HG02852 (cell line): ENCODE results near the gene ATG10.
A peak's percentile ranks its signal among the peaks of the same experiment; 100 is the strongest.
"Not testable (repeated sequence)": the region's sequence is repeated elsewhere in the genome, so short reads cannot be mapped to it uniquely, and the experiment has no call there.

Source experiments
- ATAC-seq: cut with Tn5 transposase; IDR thresholded peaks from one replicate; pipeline ENCODE4 v1.9.1; 2021; ENCODE audit warnings: mild to moderate bottlenecking, moderate library complexity; ENCODE audit not compliant: unreplicated experiment

The ATG10 gene

DNA sequence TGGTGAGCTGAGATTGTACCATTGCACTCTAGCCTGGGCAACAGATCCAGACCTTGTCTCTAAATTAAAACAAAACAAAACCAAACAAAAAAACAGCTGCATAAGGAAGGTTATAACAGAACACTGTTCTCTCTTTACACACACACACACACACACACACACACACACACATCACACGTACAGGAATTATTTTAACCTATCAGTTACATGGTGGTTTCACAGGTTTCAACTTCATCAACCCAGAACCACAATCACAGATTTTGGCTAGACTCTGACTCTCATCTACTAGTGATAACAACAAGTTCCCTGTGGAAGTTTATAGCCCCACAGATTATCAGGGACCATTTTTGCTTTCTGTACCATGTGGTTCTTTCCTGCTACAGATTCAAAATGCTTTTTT lies 246.1 kb downstream of the ATG10 start:
- ATAC-seq: no peak

DNA sequence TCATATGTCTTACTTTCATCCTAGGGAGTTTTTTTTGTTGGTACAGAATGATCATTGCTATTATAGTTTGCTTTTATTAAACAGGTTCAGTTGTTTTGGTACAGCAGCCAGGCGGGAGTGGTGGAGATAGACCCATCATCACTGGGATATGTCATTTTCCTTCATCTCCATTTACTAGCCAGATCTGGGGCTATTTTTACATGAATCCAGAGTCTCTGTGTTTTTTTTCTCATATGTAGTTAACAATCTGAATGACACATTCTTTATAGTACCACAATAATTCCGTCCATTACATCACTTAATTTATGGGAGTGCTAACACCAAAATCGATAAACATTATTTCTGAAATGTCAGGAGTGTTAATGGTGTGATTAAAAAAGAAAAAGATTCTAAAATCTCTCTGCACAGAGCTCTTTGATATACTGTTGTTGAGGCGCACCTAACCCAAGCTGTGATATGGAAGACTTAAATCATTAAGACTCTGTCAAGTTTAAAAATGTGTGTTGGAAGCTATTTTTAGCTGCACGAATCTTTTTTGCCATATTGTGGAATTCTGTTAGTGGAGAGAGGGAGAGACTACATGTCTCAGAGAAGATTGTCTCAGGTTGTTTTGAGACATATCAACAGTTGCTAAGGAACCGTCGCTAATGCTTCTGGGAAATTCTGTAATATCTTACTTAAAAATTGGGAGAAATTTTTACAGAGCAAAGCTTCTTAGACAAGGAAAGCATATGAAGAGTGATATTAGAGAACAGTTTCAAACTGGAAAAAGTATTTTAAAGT lies 246.7 kb downstream of the ATG10 start:
- no peak for ATAC-seq

DNA sequence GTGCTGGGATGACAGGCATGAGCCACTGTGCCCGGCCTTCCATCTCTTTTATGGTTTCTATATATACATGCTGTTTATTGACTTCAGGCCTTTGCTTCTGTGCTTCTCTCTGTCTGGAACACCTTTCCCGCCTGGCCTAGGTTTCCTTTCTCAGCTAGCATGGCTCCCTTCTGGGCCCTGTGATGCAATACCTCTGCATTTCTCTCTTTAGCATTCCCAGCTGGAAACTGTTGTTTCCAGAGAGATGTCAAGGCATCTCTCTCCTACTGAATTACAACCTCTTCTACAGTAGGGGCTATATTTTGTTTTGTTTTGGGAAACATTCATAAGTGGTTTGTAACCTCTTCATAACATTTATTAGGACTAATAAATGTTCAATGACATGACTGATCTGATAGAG lies 249.2 kb downstream of the ATG10 start:
- ATAC-seq: no peak

DNA sequence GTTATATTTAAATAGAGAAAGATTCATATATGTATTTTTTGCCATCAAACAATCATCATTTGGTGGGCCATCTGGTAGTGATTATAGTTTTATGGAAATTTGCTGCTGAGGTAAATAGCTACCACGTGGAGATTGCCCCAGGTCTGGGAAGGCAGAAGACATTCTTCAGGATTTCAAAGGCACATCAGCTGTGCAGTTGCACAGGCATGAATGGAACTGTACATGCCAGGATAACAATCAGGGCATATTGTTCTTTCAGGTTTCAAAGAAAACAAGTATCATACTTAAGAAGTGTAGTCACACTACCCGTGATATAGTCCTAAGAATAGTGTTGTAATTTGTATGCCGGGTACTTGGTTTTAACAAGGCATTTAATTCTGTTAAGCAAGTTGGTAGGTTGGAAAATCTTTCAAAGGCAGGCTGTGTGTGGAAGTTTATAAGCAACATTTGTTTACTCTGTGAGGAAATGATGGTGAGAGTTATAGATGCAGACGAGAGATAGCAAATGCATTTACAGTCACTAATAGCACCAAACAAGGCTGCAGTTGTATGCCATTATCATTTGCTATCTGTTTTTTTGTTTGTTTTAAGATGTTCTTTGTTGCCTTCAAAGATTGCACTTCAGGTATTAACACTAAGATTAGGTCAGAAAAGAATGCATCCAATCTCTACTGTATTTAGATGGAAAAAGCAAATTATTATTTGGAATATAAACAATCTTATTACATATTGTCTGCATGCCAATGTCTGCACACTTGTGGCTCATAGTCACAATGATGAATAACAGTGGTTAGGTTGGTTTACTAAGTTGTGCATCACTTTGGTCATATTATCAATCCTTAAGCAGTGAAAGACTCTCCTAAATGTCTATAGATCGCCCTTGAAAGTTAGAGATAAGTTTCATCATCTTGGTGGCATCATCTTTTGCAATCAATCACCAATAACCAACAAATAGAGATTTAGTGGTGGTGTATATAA lies 251.1 kb downstream of the ATG10 start:
- ATAC-seq: no peak

DNA sequence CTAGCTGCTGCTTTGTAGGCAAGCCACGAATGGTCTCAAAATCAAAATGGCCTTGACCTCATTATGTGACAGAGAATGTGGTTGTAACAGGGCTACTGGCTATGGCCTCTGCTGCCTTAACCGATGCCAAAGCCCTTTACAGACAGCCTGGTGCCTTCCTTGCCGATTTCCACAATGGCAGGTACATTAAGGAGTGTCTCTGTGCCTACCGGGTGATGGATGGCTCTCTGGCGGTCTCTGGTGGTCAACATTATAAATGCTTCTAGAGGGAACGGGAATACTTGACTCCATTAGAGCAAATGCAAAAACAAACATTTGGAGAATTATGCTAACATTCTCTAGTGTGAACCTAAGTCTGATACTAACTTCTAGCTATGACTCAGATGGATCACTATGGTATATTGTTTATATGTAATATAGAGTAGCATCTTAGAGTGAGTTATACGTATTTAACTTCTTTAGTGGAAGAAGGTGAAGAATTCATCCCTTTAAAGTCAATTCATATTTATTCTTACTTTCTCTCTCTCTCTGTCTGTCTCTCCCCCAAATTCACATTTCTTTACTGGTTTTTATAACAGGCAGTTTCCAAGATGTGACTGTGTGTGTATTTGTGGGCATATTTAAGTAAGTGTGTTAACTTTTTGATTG lies 253.8 kb downstream of the ATG10 start:
- peak; percentile 88 for ATAC-seq

DNA sequence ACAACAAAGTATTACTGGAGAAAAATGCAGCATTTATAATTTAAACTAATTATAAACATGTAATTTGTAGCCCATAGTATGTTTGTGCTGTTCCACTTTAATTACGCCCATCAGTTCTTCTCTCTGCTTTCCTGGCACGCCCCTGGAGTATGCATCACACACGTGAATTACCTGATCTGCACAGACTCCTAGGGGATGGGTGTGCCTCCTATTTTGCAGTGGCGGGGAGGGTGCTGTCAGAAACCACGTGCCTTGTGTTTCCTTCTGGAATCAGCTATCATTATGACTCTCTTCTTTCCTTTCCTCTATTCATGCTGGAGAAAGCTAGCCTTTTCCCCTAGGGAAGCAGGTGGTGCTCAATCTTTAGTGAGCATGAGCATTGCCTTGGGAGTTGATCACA lies 263.1 kb downstream of the ATG10 start:
- ATAC-seq: no peak

DNA sequence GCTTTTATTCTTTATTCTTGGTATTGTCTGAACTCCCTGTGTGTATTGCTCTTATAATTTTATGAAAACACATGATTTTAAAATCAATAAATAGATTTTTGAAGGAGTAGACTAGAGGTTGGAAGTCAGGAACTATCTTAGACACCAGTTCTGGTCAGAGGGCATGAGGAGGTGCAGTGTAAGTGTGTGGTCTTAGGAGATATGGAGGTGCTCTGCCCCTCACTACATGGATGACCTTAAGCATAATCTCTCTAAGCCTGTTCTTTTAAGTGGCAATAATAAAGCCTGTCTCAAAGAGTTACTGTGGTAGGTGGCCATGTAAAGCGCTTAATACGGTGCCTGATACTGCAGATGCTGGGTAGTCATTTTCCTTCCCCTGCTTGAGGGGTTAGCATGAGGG lies 272.3 kb downstream of the ATG10 start:
- no peak for ATAC-seq

DNA sequence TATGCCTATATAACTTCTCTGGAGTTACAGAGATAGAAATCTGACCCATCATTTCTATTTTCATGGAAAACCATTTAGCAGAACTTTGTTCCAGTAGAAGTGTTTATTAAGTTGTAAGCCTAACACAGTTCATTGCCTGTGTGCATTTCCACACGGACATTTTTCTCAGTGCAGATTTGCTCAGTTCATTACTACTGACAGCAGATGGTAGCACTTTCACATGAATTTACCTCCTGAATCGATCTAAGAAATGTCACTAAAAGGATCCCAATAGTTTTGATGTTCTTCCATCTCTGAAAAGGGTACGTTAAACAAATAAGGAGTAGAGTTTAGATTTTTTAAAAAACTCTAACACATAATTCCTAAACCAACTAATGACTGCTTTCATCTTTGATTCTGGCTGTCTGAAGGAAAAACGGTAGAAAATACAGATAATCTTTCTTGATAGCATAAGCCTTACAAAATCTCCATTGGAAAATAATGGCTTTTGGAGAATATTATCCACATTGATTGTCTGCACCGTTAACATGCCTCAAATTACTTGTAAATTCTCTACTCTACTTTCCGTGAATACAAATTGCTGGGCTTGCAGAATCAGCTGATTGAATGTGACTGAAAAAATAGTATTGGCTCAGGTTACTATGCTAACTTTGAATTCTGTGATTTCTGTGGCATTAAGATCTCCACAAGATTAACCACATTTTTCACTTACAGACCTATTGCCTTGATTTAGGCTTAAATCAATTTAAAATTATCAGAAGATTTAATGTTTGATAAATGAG lies 273.2 kb downstream of the ATG10 start:
- no peak for ATAC-seq

DNA sequence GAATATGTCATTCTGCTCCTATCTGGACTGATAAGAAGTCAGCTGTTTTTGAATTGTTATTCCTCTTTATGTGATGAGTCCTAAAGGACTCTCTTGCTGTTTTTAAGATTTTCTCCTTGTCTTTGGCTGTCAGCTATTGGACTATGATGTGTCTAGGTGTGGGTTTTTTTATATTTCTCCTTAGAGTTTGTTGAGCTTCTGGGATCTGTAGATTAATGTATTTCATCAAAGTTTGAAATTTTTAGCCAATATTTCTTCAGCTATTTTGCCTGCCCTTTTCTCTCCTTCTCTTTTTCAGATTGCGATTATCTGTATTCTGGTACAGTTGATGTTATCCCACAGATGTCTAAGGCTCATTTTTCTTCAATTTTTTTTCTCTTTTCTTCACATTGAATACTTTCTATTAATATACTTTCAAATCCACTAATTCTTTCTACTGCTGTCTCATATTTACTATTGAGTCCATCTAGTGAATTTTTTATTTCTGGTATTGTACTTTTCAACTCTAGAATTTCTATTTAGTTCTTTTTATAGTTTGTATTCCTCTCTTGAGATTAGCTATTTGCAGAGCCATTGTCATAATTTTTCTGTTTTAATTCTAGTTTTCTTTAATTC lies 275.2 kb downstream of the ATG10 start:
- no peak for ATAC-seq

DNA sequence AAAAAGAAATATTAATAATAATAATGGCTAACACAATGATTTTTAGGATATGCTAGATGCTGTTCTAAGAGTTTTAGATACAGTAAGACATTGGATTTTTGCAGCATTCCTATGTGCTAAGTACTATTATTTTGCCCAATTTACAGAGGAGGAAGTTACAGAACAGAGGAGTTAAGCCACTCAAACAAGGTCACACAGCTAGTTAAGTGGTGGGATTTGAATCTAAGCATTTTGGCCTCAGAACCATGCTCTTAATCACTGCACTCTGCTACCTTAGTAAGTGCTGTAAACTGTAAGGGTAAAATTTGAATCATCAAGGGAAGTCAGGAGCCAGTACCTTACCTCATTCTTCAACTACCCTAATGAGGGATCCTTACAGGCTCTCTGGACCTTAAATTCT lies 280.9 kb downstream of the ATG10 start:
- no peak for ATAC-seq

DNA sequence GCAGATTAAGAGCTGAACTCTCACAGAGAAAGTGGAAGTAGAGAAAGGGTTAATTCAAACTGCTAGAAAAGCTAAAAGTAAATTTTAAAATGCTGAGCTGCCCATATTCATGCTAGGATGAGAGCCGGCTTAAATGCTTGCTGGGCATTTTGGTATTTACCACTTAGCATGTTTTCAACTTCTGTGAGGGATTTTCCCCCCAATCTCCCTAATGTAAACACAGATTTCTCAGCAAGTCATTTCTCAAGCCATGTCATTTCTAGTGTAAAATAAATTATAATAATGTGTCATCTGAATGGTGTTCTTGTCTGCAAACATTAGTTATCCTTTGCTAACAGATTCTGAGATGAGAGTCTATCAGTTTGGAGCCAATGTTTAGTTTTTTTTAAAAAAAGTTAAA lies 284.0 kb downstream of the ATG10 start:
- ATAC-seq: no peak

DNA sequence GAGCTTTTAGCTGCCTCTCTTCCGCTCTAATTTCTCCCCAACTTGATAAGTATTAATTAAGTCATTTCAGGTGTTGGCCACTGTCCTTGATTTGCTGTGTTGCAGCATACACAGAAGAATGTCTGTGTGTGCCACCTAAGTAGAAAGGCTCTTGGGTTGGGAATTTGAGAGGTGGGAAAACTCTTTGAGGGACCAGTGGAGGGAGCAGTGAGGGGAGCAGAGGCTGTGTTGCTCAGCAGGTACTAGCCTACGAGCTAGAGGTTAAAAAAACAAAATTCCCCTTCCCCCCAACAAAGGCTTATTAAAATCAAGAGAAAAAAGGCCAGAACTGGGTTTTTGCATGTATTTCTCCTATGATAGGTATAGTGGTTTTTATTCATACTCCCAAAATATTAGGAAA lies 285.4 kb downstream of the ATG10 start:
- no peak for ATAC-seq

DNA sequence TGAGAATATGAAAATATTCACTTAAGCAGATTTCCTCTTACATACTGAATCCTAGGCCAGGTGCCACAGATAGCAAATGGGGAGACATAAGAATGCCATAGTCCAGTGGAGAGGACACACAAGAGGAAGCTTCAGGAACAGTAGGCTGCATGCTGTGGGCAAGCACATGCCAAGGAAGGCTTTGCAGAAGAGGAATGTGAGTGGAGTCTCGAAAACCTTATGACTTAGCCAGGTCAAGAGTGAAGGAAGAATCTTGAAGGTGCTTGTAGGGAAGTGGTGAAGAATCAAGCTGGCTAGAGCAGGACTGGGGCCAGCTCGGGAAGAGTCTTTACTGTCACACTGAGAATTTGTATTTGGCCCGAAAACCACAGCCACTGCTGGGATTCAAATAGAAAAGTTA lies 285.9 kb downstream of the ATG10 start:
- no peak for ATAC-seq

DNA sequence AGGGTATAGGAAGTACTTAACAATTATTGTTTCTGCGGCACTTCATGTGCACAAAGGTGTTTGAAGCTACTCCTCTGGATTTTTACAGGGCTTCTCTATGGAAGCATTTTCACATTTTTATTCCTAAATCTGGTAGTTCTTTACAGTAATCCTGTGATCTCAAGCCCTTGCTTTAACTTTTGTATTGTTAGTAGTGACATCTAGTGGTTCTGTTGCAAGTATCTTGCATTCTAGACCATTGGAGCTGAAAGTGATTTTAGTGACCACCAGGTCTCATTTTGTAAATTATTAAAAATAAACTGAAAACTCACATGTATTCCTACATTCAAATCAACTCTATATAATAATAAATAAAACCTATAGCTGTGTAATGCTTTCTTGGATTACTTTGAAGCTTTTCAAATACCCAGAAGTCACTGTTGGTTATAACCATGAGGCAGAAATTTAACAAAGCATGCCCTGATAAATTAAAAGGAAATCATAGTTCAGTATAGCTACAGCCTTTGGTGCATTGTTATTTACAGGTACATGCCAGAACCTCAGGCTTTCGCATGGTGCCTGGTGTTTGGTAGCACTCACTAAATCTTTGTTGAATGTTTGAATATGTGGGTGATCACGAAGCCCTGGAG lies 287.5 kb downstream of the ATG10 start:
- ATAC-seq: no peak

DNA sequence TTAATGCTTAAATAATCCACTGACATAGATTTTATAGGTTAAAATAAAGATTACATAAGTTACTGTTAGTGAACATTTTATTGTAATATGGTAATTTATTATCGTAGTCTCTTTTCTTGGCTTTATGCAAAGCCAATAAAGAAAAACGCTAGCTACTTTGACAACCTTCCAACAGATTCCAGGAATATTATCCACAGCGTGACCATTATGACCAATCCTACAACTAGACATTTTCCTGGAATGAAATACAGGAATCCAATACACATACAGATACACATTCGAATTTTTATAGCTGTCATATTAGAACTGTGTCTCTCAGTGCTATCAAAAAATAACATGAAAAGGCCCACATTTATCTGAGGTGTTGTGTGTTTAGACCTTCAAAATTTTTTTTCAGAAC lies 293.2 kb downstream of the ATG10 start:
- no peak for ATAC-seq

DNA sequence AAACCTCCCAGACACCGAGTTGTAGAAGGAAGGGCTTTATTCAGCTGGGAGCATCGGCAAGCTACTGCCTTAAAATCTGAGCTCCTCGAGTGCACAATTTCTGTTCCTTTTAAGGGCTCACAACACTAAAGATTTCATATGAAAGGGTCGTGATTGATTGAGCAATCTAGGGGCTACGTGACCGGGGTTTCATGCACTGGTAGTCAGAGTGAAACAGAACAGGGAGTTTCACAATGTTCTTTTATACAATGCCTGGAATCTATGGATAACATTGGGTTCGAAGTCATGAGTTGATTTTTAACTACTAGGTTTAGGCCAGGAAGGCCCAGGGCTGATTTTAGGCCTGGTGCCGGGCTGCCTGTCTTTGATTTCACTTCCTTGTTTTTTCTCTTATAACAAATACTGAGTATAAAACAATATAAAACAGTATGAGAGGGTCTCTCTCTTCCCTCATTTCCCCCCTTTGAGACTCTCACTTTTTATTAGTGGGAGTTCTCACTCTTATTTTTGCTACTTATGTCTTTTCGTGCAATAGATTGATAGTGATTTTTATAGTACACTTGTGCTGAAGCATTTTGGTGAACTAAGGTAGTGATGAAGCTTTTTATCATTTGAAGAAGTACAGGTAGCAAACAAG lies 295.6 kb downstream of the ATG10 start:
- not testable (repeated sequence) for ATAC-seq

DNA sequence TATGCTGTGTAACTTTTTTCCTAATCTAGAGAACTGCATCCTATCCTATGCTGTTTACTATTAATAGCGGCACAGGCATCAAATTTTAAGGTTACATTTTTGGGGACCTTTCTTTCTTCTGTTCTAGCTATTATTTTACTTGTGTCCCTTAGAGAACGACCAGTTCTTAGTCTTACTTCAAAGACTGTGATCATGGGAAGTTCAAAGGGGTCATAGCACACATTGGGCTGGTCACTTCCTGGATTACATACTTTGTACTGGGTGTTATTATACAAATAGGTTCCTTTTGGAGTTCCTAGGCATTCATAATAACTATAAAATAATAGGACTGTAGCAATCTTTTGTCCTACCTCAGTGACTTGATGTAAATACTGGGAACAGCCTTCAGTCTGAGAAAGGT lies 297.5 kb downstream of the ATG10 start:
- not testable (repeated sequence) for ATAC-seq

DNA sequence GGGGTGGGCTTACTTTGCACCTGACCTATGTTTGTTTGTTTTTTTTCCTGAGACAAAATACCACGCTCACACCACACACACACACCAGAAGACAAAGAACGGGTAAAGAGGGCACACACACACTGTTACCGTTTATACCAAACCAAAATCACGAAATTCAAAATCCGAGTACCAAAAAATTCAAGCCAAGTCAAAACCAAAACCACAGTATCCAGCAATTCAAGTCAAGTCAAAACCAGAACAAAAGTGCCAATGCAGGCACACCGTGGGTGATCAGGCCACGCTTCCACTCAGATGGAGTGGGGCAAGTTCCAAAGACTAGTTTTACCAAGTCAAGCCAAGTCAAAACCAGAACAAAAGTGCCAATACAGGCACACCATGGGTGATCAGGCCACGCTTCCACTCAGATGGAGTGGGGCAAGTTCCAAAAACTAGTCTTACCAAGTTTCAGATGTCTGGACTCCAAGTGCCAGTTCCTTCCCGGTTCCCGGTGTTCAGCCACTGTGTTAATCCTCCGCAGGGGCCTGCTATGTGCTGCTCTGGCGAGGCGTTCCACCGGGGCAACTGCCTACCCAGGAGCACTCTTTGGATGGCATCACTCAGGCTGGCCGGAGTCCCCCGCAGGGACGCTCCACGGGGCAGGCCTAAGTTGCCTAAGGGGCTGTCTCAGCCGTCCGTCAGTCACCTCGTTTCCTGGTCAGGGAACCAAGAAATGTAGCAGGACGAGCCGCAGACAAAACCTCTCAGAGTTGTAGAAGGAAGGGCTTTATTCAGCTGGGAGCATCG lies 300.9 kb downstream of the ATG10 start:
- not testable (repeated sequence) for ATAC-seq

DNA sequence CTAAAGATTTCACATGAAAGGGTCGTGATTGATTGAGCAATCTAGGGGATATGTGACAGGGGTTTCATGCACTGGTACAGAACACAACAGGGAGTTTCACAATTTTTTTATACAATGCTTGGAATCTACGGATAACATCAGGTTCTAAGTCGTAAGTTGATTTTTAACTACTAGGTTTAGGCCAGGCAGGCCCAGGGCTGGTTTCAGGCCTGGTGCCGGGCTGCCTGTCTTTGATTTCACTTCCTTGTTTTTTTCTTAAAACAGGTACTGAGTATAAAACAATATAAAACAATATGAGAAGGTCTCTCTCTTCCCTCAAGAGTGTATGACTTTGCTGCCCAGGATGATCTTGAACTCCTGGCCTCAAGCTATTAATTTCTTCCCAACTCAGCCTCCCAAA lies 301.6 kb downstream of the ATG10 start:
- not testable (repeated sequence) for ATAC-seq
